Measurements from ENCODE around the gene CDK5RAP3.
"Not testable (repeated sequence)": the region's sequence is repeated elsewhere in the genome, so short reads cannot be mapped to it uniquely, and the experiment has no call there.

CDK5RAP3 gene, protein sequence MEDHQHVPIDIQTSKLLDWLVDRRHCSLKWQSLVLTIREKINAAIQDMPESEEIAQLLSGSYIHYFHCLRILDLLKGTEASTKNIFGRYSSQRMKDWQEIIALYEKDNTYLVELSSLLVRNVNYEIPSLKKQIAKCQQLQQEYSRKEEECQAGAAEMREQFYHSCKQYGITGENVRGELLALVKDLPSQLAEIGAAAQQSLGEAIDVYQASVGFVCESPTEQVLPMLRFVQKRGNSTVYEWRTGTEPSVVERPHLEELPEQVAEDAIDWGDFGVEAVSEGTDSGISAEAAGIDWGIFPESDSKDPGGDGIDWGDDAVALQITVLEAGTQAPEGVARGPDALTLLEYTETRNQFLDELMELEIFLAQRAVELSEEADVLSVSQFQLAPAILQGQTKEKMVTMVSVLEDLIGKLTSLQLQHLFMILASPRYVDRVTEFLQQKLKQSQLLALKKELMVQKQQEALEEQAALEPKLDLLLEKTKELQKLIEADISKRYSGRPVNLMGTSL

DNA sequence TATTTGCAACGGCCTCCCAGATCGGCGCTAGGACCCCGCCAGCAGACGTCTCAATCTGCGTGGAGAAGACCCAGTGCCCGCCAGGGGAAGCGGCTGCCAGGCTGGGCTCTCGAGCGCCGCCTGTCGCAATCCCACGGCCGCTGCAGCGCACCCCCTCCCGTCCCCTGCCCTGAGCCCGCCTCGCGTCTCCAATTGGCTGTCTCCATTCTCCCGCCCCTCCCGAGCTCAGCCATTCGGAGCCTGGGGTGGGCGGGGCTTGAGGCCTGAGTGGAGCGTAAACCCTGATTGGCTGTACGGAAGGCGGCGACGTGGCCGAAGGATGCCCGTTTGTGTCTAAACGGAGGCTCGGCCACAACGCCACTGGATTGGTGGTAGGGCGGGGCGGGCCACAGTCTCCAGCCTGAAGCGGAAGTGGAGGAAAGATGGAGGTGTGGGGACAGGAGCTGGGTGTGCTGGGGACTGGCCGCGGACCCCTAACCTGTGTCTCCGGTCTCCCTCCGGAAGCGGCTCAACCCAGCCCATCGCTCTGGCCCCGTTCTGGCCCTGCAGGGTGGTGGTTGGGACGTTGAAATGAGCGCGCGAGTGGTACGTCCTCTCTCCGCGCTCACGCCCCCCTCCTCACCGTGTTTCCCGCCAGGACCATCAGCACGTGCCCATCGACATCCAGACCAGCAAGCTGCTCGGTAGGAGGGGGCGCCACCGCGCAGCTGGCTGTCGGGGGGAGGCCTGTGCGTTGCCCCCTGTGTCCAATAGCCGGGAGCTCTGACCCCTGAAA, at the start of gene CDK5RAP3:
TSS of gene CDK5RAP3 (plus strand) at position 389 of the 775 bp plus-strand sequence. CDS start at position 423, 34 bp downstream.
- DNase-seq (ENCODE audit: low read depth in 3 of 3), result peak; percentile 97 to 98 (median 98)

DNA sequence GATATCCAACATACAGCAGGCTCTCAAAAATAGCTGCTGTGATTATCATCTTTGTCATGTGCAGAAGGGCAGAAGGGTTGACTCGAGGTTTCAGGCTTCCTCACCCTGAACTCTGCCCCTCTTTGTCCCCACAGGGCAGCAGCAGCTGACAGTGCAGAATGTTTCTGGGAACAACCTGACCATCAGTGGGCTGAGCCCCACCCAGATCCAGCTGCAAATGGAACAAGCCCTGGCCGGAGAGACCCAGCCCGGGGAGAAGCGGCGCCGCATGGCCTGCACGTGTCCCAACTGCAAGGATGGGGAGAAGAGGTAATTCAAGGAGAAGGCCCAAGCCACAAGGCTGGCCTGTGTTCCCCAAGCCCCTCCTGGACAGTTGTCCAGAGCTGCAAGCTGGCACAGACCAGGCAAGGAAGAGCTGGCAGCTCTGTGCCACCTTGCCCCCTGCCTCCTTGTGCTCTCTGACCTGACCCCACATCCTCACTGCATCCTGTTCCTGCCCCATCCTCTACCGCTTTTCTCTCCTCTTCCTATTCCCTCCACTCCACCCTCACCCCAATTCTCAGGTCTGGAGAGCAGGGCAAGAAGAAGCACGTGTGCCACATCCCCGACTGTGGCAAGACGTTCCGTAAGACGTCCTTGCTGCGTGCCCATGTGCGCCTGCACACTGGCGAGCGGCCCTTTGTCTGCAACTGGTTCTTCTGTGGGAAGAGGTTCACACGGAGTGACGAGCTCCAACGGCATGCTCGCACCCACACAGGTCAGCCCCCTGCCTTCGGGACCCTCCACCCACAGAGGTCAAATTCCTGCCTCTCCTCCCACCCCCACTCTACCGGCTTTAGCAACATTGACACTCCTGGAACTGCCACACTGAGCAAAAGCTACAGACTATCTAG, 45.9 kb upstream of the CDK5RAP3 start:
- DNase-seq (ENCODE audit: low read depth in 3 of 3), result no peak

DNA sequence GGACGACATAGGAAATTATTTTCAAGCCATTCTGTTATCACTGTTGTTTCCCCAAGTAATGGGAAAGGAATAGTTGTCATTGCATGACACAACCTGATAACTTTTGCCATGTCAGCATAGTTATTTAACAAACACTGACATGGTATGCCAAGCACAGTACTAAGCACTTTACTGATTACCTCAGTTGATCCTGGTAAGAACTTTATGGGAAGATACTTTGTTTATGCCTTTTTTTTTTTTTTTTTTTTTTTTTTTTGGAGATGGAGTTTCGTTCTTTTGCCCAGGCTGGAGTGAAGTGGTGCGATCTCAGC, 45.3 kb upstream of the CDK5RAP3 start:
- DNase-seq (ENCODE audit: low read depth in 3 of 3), result no peak

DNA sequence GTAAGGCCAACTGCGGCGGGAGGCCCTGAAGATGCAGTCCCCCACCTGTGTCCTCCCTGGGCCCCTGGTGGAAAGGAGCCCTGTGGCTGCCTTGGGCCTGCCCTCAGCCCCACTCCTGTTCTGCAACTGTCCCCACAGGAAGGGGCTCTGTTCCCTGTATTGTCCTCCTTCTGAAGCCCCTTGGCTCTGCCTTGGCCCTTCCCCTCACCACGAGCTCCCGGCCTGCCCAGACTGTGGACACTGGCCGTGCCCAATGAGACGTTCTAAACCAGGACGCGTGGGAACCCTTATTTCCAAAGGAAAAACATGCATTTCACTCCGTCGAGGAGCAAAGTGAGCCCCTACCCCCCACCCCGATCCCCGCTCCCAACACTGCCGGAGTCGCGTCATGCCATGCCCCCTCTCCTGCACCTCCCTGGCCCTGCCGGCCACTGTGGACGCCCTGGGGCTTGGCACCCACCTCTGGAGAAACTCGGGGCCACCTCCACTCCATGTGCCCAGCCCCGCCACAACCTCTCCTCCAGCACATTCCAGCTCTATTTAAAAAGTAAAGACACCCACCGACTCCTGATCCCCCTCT, 43.0 kb upstream of the CDK5RAP3 start:
- DNase-seq (ENCODE audit: low read depth in 3 of 3), result no peak

DNA sequence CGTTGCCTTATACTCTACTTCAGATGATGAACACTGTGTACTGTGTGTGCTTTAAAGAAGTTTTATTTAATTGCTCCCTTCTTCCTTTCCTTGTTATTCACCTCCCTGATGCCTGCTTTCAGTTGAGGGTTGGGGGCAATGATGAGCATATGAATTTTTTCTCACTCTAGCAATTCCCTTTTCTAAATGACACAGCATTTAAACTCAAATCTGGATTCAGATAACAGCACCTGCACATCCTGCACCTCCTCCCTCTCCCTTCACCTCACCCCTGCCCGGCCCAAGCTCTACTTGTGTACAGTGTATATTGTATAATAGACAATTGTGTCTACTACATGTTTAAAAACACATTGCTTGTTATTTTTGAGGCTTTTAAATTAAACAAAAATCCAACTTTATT, 42.5 kb upstream of the CDK5RAP3 start:
- no peak for DNase-seq (ENCODE audit: low read depth in 3 of 3)

DNA sequence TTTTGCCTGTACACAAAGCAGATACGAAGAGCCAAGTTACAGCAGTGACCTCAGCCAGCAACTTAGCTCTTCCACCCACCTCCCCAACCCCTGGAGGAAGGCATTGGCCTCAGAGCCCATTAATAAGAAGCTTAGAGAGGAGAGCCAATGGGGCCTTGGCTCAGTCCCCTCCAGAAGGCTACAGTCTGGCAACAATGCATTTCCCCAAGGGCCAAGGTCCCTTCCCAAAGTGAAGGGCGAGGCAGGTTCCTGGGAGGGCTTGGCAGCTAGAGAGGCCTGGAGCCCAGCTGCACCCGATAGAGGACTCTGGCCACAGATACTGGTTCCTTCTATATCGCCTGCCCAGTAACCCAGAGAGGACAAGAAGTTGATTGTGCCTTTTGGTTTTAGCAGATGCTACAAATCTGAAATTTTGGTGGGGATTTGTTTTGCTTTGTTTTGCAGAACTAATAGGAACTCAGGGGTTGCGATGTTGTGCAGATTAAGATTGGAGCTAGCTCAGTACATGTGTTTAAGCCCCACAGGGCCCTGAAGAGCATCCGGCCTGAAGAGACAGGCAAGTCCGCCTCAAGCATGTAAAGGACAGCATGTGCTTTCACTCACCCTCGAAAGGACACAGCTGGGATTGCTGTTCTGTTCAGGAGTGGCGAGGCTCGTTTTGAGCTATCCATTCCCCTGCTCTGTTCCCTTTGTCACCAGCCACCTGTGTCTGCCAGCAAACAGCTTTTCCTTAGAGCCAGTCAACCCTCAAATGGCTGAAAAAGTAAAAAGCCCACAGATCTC, 41.5 kb upstream of the CDK5RAP3 start:
- no peak for DNase-seq (ENCODE audit: low read depth in 3 of 3)

DNA sequence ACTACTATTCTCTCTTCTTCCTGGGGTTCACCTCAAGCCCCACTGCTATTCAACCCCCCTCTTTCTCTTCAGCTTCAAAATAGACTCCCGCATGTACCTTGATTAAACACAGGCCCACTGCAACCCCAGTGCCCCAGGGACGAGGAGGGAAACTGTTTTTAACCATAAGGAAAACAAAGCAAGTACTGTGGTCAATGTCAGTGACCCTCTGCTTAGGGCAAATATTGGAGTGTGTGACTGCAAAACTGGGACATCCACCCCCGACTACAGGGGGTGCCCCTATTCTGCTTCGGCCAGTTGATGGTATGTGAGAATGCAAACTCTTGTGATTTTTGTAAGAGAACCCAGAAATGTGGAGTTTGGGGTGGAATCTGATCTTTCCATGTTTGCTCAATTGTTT, 39.1 kb upstream of the CDK5RAP3 start:
- DNase-seq (ENCODE audit: low read depth in 3 of 3), result no peak

DNA sequence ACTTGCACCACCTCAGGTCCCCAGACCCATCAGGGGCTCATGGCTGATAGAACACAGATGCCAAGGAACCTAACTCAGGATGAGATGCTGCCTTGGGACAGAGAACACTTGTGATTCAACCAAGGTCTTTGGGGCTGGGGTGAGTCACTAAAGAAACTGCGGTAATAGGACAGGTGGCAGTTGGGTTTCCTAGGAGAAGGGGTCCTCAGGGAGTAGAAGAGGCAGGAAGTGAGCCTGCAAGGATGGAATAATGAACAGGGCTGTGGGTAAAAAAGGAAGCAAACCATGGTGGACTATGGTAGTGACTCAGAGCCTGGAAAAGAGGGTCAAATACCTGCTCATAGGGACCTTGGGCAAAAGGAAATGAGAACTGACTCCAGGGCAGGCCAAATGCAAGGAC, 36.1 kb upstream of the CDK5RAP3 start:
- no peak for DNase-seq (ENCODE audit: low read depth in 3 of 3)

DNA sequence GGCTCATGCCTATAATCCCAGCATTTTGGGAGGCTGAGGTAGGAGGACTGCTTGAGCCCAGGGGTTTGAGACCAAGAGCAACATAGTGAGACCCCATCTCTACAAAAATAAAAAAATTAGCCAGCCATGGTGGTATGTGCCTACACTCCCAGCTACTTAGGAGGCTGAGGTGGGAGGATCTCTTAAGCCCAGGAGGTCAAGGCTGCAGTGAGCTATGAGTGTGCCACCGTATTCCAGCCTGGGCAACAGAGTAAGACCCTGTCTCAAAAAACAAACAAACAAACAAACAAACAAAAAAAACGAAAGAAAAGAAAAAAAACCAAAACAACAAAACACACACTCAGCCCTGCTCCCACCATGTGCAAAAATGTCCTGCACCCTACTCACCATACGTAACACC, 35.4 kb upstream of the CDK5RAP3 start:
- not testable (repeated sequence) for DNase-seq (ENCODE audit: low read depth in 3 of 3)

DNA sequence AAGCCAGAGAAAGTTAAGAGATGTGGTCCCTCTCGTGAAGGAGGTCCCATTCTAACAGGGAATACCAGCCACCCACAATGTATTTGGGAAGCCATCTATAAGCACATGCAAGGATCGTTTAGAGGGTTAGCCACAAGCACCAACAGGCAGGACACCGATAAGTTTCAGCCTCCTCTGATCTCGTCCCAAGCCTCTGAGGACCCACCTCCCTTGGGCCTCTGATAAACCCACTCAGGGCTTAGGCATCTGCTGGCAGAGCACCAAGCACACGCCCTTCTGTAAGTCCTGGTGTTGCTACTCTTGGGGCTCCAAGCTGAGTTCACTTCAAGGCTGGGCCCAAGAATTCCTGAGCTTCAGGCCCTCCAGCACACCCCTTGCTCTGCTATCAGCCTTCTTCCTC, 35.0 kb upstream of the CDK5RAP3 start:
- DNase-seq (ENCODE audit: low read depth in 3 of 3), result no peak

DNA sequence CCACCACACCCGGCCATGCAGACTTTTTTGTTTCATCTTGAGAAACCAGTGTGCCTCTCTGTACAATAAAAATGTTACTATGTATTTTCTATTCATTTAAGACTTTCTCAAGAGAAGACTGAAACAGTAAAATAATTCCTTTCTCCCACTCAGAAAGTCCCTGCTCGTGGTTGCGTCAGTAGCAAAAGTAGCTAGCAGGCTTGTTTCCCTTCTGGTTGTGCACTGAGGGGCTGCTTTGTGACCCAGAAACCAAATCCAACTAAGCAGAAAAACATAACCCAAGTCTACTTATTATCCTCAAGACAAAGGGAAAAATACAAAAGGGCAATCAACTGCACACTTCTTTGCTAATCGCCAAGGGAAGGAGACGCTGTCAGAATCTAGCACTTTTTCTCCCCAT, 33.0 kb upstream of the CDK5RAP3 start:
- no peak for DNase-seq (ENCODE audit: low read depth in 3 of 3)

DNA sequence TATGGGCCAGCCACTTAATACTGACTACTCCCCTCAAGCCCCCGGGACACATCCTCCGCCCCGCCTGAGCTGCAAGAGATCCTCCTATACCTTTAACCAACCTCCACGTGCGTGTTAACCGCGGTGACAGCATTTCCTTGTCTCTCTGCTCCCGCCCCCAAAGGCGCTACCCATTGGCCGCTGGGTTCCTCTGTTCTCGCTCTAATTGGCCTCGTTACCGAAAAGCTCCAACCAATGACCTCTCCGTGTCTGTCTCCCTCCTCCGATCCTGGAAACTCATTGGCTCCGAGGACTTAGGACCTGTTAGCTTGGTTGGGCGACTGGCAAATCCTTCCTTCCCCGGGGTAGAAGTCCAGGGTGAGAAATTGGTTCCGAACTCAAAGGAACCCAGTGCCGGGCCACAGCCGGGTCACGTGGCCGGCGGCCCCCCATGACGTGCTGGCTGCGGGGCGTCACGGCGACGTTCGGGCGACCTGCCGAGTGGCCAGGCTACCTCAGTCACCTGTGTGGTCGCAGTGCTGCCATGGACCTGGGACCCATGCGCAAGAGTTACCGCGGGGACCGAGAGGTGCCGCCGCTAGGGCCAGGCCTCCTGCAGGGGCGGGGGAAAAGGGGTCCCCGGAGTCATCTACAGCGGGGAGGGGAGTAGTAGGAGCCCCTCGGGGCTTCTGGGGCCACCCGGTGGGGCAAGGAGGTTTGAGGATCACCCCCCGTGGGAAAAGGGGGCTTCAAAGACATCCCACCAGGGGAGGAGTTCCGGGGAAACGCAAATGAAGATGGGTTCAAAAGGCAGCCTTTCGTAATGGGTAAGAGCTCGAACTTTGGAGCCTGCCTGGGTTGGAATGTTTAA, 29.4 kb upstream of the CDK5RAP3 start, which contains the start of gene PNPO:
TSS of gene PNPO (plus strand) at position 326 of the 850 bp plus-strand sequence. CDS start at position 431, 105 bp downstream.
- peak; percentile 78 to 91 (median 90) for DNase-seq (ENCODE audit: low read depth in 3 of 3)

DNA sequence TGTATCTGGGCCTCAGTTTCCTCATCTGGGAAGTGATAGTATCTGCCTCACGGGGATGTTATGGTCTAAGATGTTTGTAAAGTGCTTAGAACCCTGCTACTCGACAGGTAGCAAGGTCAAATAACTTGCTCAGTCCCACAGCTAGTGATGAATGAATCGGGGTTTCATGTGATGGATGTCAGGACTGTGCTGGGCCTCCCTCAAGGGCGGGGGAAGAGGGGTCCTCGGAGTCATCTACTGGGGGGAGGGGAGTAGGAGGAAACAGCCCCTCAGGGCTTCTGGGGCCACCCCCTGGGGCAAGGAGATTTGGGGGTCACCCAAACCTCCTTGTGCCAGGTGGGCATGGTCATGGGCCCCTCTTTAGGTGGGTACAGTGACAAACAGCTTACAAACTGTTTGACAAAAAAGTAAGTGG, 28.8 kb upstream of the CDK5RAP3 start:
- DNase-seq (ENCODE audit: low read depth in 3 of 3), result no peak

DNA sequence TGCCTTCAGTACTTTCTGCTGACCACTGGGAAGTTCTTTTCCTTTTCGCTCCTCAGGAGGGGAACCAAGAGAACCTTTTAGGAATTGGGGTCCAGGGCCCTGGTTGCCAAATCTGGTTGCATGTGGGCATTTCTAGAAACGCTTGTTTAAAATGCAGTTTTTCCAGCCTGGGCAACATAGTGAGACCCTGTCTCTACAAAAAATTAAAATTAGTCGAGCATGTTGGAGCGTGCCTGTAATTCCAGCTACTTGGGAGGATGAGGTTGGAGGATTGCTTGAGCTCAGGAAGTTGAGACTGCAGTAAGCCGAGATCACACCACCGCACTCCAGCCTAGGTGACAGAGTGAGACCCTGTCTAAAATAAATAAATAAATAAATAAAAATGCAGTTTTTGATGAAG, 28.3 kb upstream of the CDK5RAP3 start:
- no peak for DNase-seq (ENCODE audit: low read depth in 3 of 3)

DNA sequence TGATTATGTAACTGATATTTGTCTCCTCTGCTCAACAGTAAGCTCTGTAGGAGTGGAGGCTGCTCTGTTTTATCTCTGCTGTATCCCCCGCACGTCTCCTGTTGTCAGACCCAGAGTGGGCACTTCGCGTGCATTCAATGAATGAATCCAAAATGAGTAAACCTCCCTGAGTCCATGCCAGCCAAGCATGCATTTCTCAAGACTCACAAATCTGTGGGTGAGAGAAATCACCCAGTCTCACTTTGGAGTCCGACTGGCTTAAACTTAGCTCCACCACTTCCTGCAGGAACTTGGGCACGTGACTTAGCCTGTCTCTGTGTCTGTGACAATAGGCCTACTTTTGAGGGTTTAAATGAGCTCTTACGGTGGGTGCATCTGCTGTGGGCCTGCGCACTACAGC, 25.8 kb upstream of the CDK5RAP3 start:
- DNase-seq (ENCODE audit: low read depth in 3 of 3), result no peak

DNA sequence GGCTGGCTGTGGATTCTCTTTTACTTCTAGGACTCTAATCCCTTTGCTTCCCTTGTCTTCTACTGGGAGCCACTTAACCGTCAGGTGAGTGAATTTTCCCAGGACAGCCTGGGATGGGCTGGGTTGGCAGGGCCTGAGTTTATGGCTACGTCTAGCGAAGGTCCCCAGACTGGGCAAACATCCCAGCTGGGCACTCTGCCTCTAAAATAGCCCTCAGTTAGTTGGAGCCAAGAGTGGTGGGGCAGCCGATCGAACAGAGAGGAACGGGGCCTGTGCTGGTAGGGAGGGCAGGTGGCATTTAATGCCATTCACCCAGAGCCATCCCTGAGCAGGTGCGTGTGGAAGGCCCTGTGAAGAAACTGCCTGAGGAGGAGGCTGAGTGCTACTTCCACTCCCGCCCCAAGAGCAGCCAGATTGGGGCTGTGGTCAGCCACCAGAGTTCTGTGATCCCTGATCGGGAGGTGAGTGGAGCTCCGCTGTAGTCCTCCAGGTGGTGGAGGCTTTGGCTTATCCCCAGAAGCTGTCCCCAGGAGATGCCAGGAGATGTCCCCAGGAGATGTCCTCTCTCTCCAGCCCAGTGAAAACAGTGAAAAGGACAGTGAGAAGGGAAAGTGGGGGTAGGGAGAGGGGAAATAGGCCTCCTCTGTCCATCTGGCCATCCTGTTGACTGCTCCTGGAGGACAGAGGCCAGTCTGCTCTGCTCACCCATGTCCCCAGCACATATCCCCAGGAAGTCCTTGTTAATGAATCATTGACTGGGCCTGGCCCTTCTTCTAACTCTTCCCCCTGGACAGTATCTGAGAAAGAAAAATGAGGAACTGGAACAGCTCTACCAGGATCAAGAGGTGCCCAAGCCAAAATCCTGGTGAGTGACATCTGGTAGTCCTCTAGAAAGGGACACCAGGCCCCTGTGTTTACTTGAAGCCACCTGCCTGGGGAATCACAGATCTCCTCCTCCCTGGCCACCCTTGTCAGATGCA, 25.1 kb upstream of the CDK5RAP3 start:
- no peak for DNase-seq (ENCODE audit: low read depth in 3 of 3)

DNA sequence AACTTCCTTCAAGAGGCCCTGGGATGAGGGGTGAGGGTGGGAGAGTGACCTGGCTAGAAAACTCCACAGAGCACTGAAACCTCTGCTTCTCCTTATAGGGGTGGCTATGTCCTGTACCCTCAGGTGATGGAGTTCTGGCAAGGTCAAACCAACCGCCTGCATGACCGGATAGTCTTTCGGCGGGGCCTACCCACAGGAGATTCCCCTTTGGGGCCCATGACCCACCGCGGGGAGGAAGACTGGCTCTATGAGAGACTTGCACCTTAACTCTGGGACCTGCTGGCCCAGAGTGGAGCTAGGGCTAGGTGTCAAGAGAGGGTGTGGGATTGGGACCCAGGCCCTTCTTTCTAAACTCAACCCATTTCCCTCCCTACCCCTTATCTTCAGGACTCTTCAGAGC, 24.4 kb upstream of the CDK5RAP3 start:
- DNase-seq (ENCODE audit: low read depth in 3 of 3), result no peak

DNA sequence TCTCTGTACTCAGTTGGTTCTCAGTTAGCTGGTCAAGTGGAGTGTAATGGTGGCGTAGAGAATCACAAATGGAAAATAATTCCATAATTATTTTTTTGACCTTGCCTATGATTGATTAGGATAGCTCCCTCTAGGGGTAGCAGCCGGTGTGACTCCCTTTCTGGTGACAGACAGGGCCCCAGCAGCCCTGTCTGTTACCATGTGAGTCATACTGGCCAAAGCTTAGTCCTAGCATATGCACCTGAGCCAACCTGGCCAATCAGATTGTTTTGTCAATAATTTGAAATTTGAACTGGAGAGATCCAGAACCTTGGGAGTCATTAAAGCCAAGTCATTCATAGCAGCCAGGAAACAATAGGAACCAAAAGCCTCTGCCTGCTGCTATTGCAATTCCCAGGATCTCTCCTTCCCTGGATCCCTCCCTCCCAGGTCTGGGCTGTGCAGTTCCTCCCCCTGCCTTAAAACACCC, 23.9 kb upstream of the CDK5RAP3 start:
- DNase-seq (ENCODE audit: low read depth in 3 of 3), result peak; percentile 47 to 55 (median 54)
